ENCODE data around the gene CCBE1. TPM values are rescaled to one million over a fixed set of nuclear protein-coding genes. Genes with fewer than 3 reads are reported as not detected.
A peak's percentile ranks its signal among the peaks of the same experiment; 100 is the strongest.

The CCBE1 gene
- total and polyA plus RNA-seq, 4 donors, result 3.4 to 59.0 (median 21.9) TPM

GRCh38 chr18:59621027-59621426 is 76.2 kb downstream of the CCBE1 start:
- peak overlapping the region in 1 of 2 donors; percentile 3 for H3K27ac ChIP-seq (ENCODE audit: low read depth in 1 of 2, low read length in 1 of 2)
- no peak overlapping the region for H3K4me3 ChIP-seq
- peaks cover 0 to 53% (median 0%) of the 10 kb centered on the region in 5 donors for H3K4me1 ChIP-seq (ENCODE audit: control insufficient read depth in 5 of 5, insufficient read depth in 5 of 5, low read length in 5 of 5)
- H3K9me3 ChIP-seq (ENCODE audit: control insufficient read depth in 4 of 4, insufficient read depth in 3 of 4, low read length in 3 of 4), result no peaks in the 10 kb centered on the region
- TF ChIP-seq CTCF (IDR thresholded peaks at IDR 0.05; ENCODE audit: control extremely low read depth, extremely low read depth), result no peak
- ATAC-seq (ENCODE audit: insufficient read depth, low FRiP score), result no peak
- peaks cover 0 to 6% (median 0%) of the 10 kb centered on the region in 4 donors for H3K36me3 ChIP-seq (ENCODE audit: control insufficient read depth in 4 of 4, insufficient read depth in 4 of 4, low read length in 4 of 4)
- no peak for DNase-seq
- H3K27me3 ChIP-seq (ENCODE audit: control insufficient read depth in 3 of 3, insufficient read depth in 3 of 3, low read length in 2 of 3), result no peaks in the 10 kb centered on the region
- H3K9ac ChIP-seq (ENCODE audit: insufficient read depth in 1 of 2, low read length in 2 of 2), result no peak overlapping the region

- Histone ChIP-seq H3K4me3 (no peak overlapping the region), H3K27ac (ENCODE audit: low read depth in 1 of 2, low read length in 1 of 2) (no peak overlapping the region), H3K9ac (ENCODE audit: insufficient read depth in 1 of 2, low read length in 2 of 2) (no peak overlapping the region), H3K9me3 (ENCODE audit: control insufficient read depth in 4 of 4, insufficient read depth in 3 of 4, low read length in 3 of 4) (no peaks in the 10 kb centered on the region), H3K36me3 (ENCODE audit: control insufficient read depth in 4 of 4, insufficient read depth in 4 of 4, low read length in 4 of 4) (peaks cover 0 to 6% (median 0%) of the 10 kb centered on the region in 4 donors), H3K4me1 (ENCODE audit: control insufficient read depth in 5 of 5, insufficient read depth in 5 of 5, low read length in 5 of 5) (peaks cover 0 to 59% (median 0%) of the 10 kb centered on the region in 5 donors), H3K27me3 (ENCODE audit: control insufficient read depth in 3 of 3, insufficient read depth in 3 of 3, low read length in 2 of 3) (no peaks in the 10 kb centered on the region)
- 89 to 90% methylated on average over 1 of the region's 1 CpG for WGBS, 2 donors
- DNase-seq, result no peak
- no peak for ATAC-seq (ENCODE audit: insufficient read depth, low FRiP score)
- no peak for TF ChIP-seq CTCF (IDR thresholded peaks at IDR 0.05; ENCODE audit: control extremely low read depth, extremely low read depth)
These were observed 76.8 kb downstream of the CCBE1 start for GRCh38 chr18:59620381-59620780.

GRCh38 chr18:59619816-59620215 is 77.4 kb downstream of the CCBE1 start:
- TF ChIP-seq CTCF (IDR thresholded peaks at IDR 0.05; ENCODE audit: control extremely low read depth, extremely low read depth), result no peak
- DNase-seq, result no peak
- no peaks in the 10 kb centered on the region for H3K27me3 ChIP-seq (ENCODE audit: control insufficient read depth in 3 of 3, insufficient read depth in 3 of 3, low read length in 2 of 3)
- peaks cover 0 to 6% (median 0%) of the 10 kb centered on the region in 4 donors for H3K36me3 ChIP-seq (ENCODE audit: control insufficient read depth in 4 of 4, insufficient read depth in 4 of 4, low read length in 4 of 4)
- no peaks in the 10 kb centered on the region for H3K9me3 ChIP-seq (ENCODE audit: control insufficient read depth in 4 of 4, insufficient read depth in 3 of 4, low read length in 3 of 4)
- WGBS, 2 donors, result 69 to 79% methylated on average over 3 of the region's 3 CpGs
- H3K9ac ChIP-seq (ENCODE audit: insufficient read depth in 1 of 2, low read length in 2 of 2), result no peak overlapping the region
- no peak overlapping the region for H3K27ac ChIP-seq (ENCODE audit: low read depth in 1 of 2, low read length in 1 of 2)
- no peak for ATAC-seq (ENCODE audit: insufficient read depth, low FRiP score)
- no peak overlapping the region for H3K4me3 ChIP-seq
- peaks cover 0 to 59% (median 0%) of the 10 kb centered on the region in 5 donors for H3K4me1 ChIP-seq (ENCODE audit: control insufficient read depth in 5 of 5, insufficient read depth in 5 of 5, low read length in 5 of 5)

- no peak overlapping the region for H3K27ac ChIP-seq (ENCODE audit: low read depth in 1 of 2, low read length in 1 of 2)
- peaks cover 0 to 6% (median 0%) of the 10 kb centered on the region in 4 donors for H3K36me3 ChIP-seq (ENCODE audit: control insufficient read depth in 4 of 4, insufficient read depth in 4 of 4, low read length in 4 of 4)
- TF ChIP-seq CTCF (IDR thresholded peaks at IDR 0.05; ENCODE audit: control extremely low read depth, extremely low read depth), result no peak
- ATAC-seq (ENCODE audit: insufficient read depth, low FRiP score) (no peak), DNase-seq (no peak)
- peaks cover 0 to 45% (median 0%) of the 10 kb centered on the region in 5 donors for H3K4me1 ChIP-seq (ENCODE audit: control insufficient read depth in 5 of 5, insufficient read depth in 5 of 5, low read length in 5 of 5)
- H3K9ac ChIP-seq (ENCODE audit: insufficient read depth in 1 of 2, low read length in 2 of 2), result peak overlapping the region in 1 of 2 donors; percentile 10
- WGBS, 2 donors, result 43 to 74% methylated on average over 3 of the region's 3 CpGs
- H3K9me3 ChIP-seq (ENCODE audit: control insufficient read depth in 4 of 4, insufficient read depth in 3 of 4, low read length in 3 of 4), result no peaks in the 10 kb centered on the region
- H3K27me3 ChIP-seq (ENCODE audit: control insufficient read depth in 3 of 3, insufficient read depth in 3 of 3, low read length in 2 of 3), result no peaks in the 10 kb centered on the region
- no peak overlapping the region for H3K4me3 ChIP-seq
These were observed 79.7 kb downstream of the CCBE1 start for GRCh38 chr18:59617468-59617932.
